IPS-18a (cell line): ENCODE data around the gene UFD1.
"Not testable (repeated sequence)": the region's sequence is repeated elsewhere in the genome, so short reads cannot be mapped to it uniquely, and the experiment has no call there.

Experiments used
- H3K27ac ChIP-seq: one replicate; pipeline ENCODE4 v1.5.1; 2013; ENCODE audit warnings: low read length
- H3K27me3 ChIP-seq: one replicate; pipeline ENCODE4 v1.6.1; 2013; ENCODE audit warnings: mild to moderate bottlenecking, low read length; ENCODE audit not compliant: control insufficient read depth, insufficient read depth
- H3K36me3 ChIP-seq: one replicate; pipeline ENCODE4 v1.6.1; 2013; ENCODE audit warnings: low read depth, low read length; ENCODE audit not compliant: control insufficient read depth
- H3K4me1 ChIP-seq: one replicate; pipeline ENCODE4 v1.6.1; 2013; ENCODE audit warnings: low read depth, low read length; ENCODE audit not compliant: control insufficient read depth
- H3K4me3 ChIP-seq: one replicate; pipeline ENCODE4 v1.5.1; 2013; ENCODE audit warnings: low read length
- H3K9ac ChIP-seq: one replicate; pipeline ENCODE4 v1.6.1; 2013; ENCODE audit warnings: mild to moderate bottlenecking, low read length, moderate library complexity
- H3K9me3 ChIP-seq: one replicate; pipeline ENCODE4 v1.6.1; 2013; ENCODE audit warnings: low read depth, low read length; ENCODE audit not compliant: control insufficient read depth

Gene UFD1

DNA sequence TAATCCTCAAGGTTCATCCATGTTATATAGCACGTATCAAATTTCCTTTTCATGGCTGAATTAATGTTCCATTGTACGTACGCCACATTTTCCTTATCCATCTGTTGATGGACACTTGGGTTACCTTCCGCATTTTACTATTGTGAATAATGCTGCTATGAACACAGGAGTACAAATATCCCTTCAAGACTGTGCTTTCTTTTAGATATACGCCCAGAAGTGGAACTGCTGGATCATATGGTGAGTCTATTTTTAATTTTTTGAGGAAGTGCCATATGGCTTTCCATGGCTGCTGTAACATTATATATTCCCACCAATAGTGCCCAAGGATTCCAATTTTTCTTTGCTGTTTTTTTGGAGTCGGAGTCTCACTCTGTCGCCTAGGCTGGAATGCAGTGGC, 40.7 kb downstream of the UFD1 start:
- Histone ChIP-seq H3K36me3 (peaks cover 13% of the 10 kb centered on the region), H3K4me1 (no peaks in the 10 kb centered on the region), H3K27ac (no peak overlapping the region), H3K9me3 (no peaks in the 10 kb centered on the region), H3K4me3 (no peak overlapping the region), H3K9ac (no peak overlapping the region), H3K27me3 (no peaks in the 10 kb centered on the region)

DNA sequence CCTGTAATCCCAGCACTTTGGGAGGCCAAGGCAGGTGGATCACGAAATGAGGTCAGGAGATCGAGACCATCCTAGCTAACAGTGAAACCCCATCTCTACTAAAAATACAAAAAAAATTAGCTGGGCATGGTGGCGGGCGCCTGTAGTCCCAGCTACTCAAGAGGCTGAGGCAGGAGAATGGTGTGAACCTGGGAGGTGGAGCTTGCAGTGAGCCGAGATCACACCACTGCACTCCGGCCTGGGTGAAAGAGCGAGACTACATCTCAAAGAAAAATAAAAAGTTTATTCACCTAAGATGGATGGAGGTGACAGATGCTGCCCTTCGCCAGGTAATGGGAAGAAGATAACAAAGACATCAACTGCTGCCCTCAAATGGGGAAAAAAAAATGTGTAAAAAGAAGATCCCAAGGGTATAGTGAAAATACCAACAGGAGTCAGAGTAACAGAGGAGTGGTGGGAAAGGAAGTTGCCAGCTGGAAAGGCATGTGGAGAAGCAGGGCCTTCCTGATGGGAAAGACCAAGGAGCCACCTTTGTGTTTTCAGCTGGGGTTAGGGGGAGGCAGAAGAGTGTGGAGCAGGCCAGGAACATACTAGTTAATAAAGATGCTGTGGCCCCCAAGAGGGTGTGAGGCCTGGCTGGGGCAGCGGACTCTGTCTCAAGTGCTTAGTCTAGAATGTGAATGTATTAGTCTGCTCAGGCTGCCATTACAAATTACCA, 42.4 kb downstream of the UFD1 start:
- not testable (repeated sequence) for H3K27ac ChIP-seq, H3K4me1 ChIP-seq, H3K9me3 ChIP-seq, H3K4me3 ChIP-seq, H3K27me3 ChIP-seq, H3K9ac ChIP-seq
- H3K36me3 ChIP-seq = peaks cover 13% of the 10 kb centered on the region

DNA sequence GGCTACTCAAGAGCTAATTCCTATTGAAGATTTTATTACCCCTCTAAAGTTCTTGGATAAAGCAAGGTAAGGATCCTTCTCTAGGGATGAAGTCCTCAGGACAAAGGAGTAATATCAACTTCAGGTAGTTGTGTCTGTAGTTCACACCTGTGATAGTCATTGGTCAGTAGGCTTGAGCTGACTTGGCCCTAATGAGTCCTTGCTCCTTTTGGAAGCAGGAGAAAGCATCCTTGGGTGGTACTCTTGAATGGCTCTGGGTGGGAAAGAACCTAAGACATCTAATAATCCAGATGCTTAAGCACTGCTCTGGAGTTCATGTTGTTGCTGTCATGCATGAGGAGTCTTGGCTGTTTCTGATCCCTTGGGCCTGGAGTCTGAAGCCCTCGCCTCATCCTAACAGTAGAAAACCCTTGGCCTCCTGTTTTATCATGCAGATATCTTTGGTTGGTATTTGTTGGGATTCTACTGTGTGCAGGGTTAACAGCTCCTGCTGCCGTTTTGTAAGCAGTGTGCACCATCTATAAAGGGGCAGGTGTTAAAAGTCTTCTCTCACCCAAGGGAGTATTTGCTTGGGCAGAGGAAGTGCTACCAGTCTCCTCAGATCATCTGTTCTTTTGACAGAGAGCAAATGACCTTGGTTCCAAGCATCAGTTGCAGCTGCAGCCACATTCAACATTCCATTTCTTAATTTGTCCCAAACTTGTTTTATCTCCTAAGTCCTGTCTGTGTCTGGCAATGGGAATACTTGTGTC, 44.0 kb downstream of the UFD1 start:
- no peak overlapping the region for H3K27ac ChIP-seq
- H3K4me1 ChIP-seq = no peaks in the 10 kb centered on the region
- H3K27me3 ChIP-seq = no peaks in the 10 kb centered on the region
- no peak overlapping the region for H3K4me3 ChIP-seq
- peaks cover 13% of the 10 kb centered on the region for H3K36me3 ChIP-seq
- no peak overlapping the region for H3K9ac ChIP-seq
- H3K9me3 ChIP-seq = no peaks in the 10 kb centered on the region

DNA sequence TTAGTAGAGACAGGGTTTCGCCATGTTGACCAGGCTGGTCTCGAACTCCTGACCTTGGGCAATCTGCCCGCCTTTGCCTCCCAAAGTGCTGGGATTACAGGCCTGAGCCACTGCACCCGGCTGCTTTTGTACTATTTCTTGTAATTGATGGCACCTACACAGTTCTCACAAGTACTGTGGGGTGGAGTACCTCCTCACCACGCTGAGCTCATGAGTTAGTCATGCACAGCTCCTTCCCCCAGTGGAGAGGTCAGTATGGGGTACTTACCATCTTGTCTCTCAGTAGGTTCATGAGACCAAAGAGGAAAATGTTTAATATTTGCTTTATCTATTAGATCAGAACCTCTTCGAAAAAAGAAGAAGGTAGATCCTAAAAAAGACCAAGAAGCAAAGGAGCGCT, 44.6 kb downstream of the UFD1 start:
- Histone ChIP-seq H3K27me3 (no peaks in the 10 kb centered on the region), H3K27ac (no peak overlapping the region), H3K9ac (no peak overlapping the region), H3K4me3 (no peak overlapping the region), H3K9me3 (no peaks in the 10 kb centered on the region), H3K36me3 (peaks cover 13% of the 10 kb centered on the region), H3K4me1 (no peaks in the 10 kb centered on the region)

DNA sequence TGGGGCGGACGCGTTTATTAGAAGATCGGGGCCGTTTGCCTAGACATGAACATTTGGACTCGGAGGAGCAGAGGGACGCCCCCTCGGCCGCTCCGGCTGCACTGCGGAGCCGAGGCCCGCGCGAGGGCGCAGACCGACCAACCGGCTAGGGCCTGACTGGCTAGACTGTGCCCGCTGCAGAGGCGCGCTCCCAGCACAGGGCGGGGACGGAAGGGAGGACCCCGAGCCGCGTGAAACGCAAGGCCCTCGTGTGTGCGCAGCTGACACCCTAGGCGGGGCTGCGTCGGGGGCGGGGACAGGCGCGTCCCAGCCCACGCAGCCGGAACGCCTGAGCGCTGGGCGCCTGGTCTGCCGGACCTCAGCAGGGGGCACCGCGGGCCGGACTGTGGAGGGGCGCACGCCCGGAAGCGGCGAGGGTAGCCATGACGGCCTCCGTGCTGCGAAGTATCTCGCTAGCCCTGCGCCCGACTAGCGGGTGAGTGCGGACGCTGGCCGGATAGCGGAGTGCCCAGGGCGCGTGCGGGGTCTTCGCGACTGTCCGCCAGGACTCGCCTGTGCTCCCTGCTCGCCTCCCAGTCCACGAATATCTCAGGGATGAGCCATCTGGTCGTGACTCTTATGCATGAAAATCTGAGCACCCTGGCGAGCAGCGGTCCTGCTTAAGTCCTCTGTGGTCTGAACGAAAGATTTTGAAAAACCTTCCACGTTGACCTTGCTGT, 46.7 kb downstream of the UFD1 start, which contains the start of gene MRPL40:
Gene MRPL40 (plus strand): TSS at position 413 of the 719 bp plus-strand sequence. CDS start 10 bp downstream, at position 423.
- Histone ChIP-seq H3K4me3 (peak within 1 kb of the TSS; percentile 89), H3K36me3 (peaks cover 13% of the 10 kb centered on the region), H3K27me3 (no peaks in the 10 kb centered on the region), H3K9ac (peak within 1 kb of the TSS; percentile 89), H3K27ac (no peak within 1 kb of the TSS), H3K9me3 (no peaks in the 10 kb centered on the region), H3K4me1 (no peaks in the 10 kb centered on the region)

DNA sequence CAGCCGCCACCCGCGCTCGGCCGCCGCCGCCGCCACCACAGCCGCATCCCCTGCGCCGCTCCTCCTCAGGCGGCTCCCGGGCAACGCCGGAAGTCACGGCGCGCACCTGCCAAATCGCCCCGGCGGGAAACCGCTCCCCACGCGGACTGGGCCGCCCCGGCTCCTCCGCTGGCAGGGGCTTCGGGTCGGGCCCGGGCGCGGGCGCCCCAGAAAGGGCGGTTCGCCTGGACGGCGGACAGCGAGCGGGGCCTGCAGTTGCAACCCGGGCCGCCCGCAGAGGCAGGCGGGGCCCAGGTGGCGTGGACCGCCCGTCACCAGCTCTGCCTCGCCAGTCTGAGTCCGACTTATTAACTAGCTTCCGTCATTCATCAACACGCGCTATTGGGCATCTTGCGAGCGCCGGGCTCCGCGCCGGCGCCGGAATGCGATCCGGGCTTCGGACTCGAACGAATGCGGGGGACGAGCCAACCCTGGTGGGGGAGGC, 47.3 kb downstream of the UFD1 start, which contains the start of gene HIRA:
Gene HIRA (minus strand): TSS at position 85 of the 484 bp plus-strand sequence. CDS start 257 bp downstream, outside the sequence.
- Histone ChIP-seq H3K4me3 (peak within 1 kb of the TSS; percentile 90), H3K36me3 (peaks cover 13% of the 10 kb centered on the region), H3K9ac (peak within 1 kb of the TSS; percentile 89), H3K4me1 (no peaks in the 10 kb centered on the region), H3K9me3 (no peaks in the 10 kb centered on the region), H3K27me3 (no peaks in the 10 kb centered on the region), H3K27ac (no peak within 1 kb of the TSS)

DNA sequence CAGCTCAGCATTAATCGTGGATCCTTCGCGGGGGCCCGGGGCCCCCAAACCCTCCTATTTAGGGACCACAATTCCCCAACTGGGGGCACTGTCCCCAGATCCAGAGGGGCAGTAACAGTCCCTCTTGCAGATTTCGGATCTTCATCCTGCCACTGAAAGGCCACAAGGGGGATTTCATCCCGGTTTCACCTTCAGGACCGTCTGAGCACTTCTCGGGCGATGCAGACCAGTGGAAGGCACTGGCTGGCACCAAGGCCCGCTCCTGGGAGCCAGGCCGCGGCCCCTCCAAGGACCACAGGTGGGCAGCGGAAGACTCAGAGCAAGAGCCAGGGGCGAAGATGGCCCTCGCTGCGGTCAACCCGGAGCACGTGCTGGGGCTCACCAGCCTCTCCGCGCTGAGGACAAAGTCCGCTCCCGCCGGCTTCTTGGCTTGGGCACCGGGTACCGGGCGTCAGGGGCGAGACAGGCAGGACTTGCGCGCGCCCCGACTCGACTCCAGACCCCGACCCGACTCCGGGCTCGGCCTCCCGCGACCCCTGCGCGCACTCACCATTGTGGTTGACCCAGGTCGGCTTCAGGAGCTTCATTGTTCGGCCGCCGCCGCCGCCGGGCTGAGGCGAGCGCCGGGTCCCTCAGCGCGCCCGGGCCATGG, 48.0 kb downstream of the UFD1 start:
- H3K27me3 ChIP-seq = no peaks in the 10 kb centered on the region
- H3K9me3 ChIP-seq = no peaks in the 10 kb centered on the region
- H3K36me3 ChIP-seq = peaks cover 13% of the 10 kb centered on the region
- H3K4me3 ChIP-seq = peak overlapping the region; percentile 90
- H3K27ac ChIP-seq = no peak overlapping the region
- no peaks in the 10 kb centered on the region for H3K4me1 ChIP-seq
- H3K9ac ChIP-seq = peak overlapping the region; percentile 89

DNA sequence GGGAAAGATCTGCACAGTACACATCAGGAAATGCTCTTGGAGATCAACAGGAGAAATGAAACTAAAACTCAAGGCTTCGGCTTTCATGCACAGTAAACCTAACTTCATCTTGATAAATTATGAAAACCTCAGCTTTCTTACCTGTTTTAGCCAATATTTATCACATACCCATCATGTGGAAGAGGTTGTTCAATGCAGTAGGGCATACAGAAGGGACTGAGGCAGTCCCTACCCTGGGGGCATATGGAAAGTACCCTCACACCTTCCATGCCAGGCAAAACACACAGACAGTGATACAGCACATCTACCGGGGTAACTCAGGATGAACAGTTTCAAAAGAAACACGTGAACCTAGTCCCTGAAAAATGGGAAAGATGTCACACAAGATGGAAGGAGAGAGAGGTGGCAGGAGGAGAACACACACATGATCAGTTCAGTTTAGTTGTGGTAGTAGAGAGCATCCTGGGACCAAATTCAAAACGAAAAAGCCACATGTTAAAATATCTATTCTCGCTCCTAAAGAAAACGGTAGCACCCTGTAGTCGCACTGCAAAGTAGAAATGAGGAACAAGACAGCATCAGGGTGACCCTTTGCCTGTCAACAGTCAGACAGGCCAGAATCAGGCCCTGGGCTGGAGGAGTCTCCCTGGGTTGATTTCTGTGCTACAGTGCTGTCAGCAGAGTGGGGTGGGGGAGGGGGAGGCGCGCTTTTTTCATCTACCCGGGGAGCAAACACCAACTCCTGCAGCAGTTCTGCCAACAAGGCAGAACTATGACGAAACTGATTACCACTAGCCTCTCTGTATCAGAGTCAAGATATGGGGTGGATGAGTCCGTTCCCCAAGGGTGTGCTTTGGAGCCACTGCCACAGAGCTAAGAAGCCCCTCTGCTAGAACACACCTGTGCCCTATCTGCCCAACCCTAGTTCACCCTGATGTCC, 48.8 kb downstream of the UFD1 start:
- Histone ChIP-seq H3K4me3 (peak overlapping the region; percentile 90), H3K4me1 (no peaks in the 10 kb centered on the region), H3K9me3 (no peaks in the 10 kb centered on the region), H3K36me3 (peaks cover 6% of the 10 kb centered on the region), H3K9ac (peak overlapping the region; percentile 89), H3K27me3 (no peaks in the 10 kb centered on the region), H3K27ac (no peak overlapping the region)

DNA sequence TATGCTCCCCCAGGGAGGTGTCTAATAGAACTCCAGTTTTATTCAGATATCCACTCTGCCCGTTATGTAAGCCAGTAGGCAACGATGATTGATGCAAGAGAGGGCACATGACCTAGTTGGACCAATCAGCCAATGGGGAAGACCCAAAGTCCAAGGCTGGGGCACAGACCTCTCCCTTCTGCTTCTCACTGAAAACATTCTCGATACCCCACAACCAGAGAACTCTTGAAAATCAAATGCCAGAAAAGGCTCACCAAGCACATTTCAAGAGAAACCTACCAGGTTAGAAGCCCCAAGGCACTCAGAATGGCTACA, 54.9 kb downstream of the UFD1 start:
- Histone ChIP-seq H3K9ac (no peak overlapping the region), H3K27me3 (no peaks in the 10 kb centered on the region), H3K4me1 (peaks cover 13% of the 10 kb centered on the region), H3K36me3 (no peaks in the 10 kb centered on the region), H3K9me3 (no peaks in the 10 kb centered on the region), H3K4me3 (no peak overlapping the region), H3K27ac (no peak overlapping the region)

DNA sequence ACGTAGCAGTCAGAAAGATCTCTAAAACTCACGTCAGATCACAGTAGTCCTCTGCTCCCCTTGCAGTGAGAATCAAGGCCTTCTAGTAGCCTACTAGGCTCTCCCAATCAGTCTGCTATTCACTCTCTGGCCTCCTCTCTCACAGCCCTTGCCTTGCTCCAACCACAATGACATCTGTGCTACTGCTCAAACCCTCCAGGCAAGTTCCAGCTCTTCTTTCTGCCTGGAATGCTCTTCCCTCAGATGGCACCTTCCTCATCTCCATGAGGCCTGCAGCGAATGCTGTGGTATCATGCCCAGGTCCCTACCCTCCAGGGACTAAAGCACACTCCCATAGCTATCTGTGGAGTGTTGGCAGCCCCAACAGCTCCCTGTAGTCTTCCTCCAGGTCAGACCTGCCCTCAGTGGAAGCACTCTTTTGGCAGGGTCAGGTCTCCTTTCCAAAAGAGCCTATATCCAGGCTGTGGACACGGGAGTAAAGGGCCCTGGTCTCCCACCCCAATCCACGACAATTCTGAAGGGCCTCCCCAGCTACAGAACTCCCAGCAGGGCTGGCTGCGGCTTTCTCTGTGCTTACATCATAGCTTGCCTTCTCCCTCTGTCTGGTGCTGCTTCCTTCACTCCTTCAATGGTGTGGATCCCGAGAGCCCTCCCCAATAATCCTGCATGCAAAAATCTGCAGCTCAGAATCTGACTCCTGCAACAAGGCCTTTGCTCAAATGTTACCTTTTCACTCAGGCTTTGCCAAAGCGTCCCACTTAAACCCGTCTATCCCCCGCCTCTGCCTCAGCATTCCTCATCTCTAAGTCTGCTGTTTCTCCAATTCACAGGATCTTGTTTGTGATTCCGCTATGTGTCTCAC, 56.3 kb downstream of the UFD1 start:
- no peak overlapping the region for H3K27ac ChIP-seq

More for the DNA sequence above, 56.3 kb downstream of the UFD1 start:
- no peaks in the 10 kb centered on the region for H3K36me3 ChIP-seq
- peaks cover 13% of the 10 kb centered on the region for H3K4me1 ChIP-seq
- no peaks in the 10 kb centered on the region for H3K9me3 ChIP-seq
- no peak overlapping the region for H3K4me3 ChIP-seq
- no peak overlapping the region for H3K9ac ChIP-seq
- H3K27me3 ChIP-seq = no peaks in the 10 kb centered on the region
